Measurements from ENCODE around the gene SUGCT.

GRCh38 chr7:40455485-40455884 lies 320.7 kb downstream of the SUGCT start:
- TF ChIP-seq POLR2A (IDR thresholded peaks at IDR 0.05; ENCODE audit: extremely low read depth, insufficient read length) (no peak), CTCF (IDR thresholded peaks at IDR 0.05; ENCODE audit: low read depth, low read length) (no peak), MAX (IDR thresholded peaks at IDR 0.05; ENCODE audit: low read depth, low read length) (peak; percentile 19; the same call in 1 of the 2 replicates)
